CD14-positive monocyte (primary cell): Measurements from ENCODE around the gene CSTPP1. TPM values are rescaled to one million over a fixed set of nuclear protein-coding genes. Genes with fewer than 3 reads are reported as not detected.

Experiments used
- DNase-seq, 3 donors: peaks; one replicate each; pipeline ENCODE4 v3.0.0-alpha.2; 2011 to 2022
- H2AFZ ChIP-seq: 2 replicates; pipeline ENCODE4 v1.6.0; 2012; ENCODE audit warnings: mild to moderate bottlenecking, low read depth, low read length, inconsistent platforms; ENCODE audit not compliant: insufficient read depth, poor library complexity, severe bottlenecking
- H3K27ac ChIP-seq, 2 donors: 1 replicate in 1 of 2; 2 replicates in 1 of 2; pipeline ENCODE4 v1.5.1; 2012 to 2013; ENCODE audit warnings: low read length in 2 of 2, control low read depth in 1 of 2, inconsistent platforms in 1 of 2, low read depth in 1 of 2, mild to moderate bottlenecking in 1 of 2
- H3K27me3 ChIP-seq, 2 donors: one replicate each; pipeline versions ENCODE4 v1.6.0 to v1.6.1; 2011 to 2013; ENCODE audit warnings: low read length in 2 of 2; ENCODE audit not compliant: control insufficient read depth in 2 of 2, insufficient read depth in 2 of 2
- H3K36me3 ChIP-seq, 2 donors: replicated peaks in 1 of 2; 1 replicate in 1 of 2; 2 replicates in 1 of 2; pipeline versions ENCODE4 v1.5.1 to v1.6.1; 2012 to 2013; ENCODE audit warnings: low read length in 2 of 2, control low read depth in 1 of 2, inconsistent platforms in 1 of 2, mild to moderate bottlenecking in 1 of 2; ENCODE audit not compliant: insufficient read depth in 2 of 2, control insufficient read depth in 1 of 2
- H3K4me1 ChIP-seq, 2 donors: 1 replicate in 1 of 2; 2 replicates in 1 of 2; pipeline versions ENCODE4 v1.5.1 to v1.6.1; 2012 to 2013; ENCODE audit warnings: low read length in 2 of 2, control low read depth in 1 of 2, inconsistent platforms in 1 of 2, mild to moderate bottlenecking in 1 of 2, moderate library complexity in 1 of 2; ENCODE audit not compliant: insufficient read depth in 2 of 2, control insufficient read depth in 1 of 2
- H3K4me2 ChIP-seq: replicated peaks from 2 replicates; pipeline ENCODE3; 2012; ENCODE audit warnings: low read length, moderate library complexity, mild to moderate bottlenecking; ENCODE audit not compliant: poor library complexity, severe bottlenecking; ENCODE audit errors: extremely low read depth
- H3K4me3 ChIP-seq, 3 experiments: fragments of 200-600 bp in 1 of 3; sonication (generic) in 1 of 3; replicated peaks in 1 of 3; 1 replicate in 2 of 3; 2 replicates in 1 of 3; pipeline ENCODE4 v1.5.1; 2011 to 2013; ENCODE audit warnings: low read length in 3 of 3, mild to moderate bottlenecking in 3 of 3, control low read depth in 2 of 3, low read depth in 2 of 3, inconsistent platforms in 1 of 3, moderate library complexity in 1 of 3
- H3K79me2 ChIP-seq: 2 replicates; pipeline ENCODE4 v1.6.0; 2012; ENCODE audit warnings: mild to moderate bottlenecking, control low read depth, inconsistent platforms, low read length, moderate library complexity; ENCODE audit not compliant: insufficient read depth
- H3K9ac ChIP-seq: 2 replicates; pipeline ENCODE4 v1.6.0; 2017; ENCODE audit warnings: low read length, mild to moderate bottlenecking; ENCODE audit not compliant: insufficient read depth, poor library complexity, severe bottlenecking
- H3K9me3 ChIP-seq, 2 donors: replicated peaks in 1 of 2; 1 replicate in 1 of 2; 2 replicates in 1 of 2; pipeline versions ENCODE4 v1.5.1 to v1.6.1; 2012 to 2013; ENCODE audit warnings: low read length in 2 of 2, control low read depth in 1 of 2; ENCODE audit not compliant: control insufficient read depth in 1 of 2, insufficient read depth in 1 of 2
- H4K20me1 ChIP-seq: 2 replicates; pipeline ENCODE4 v1.6.0; 2012; ENCODE audit warnings: mild to moderate bottlenecking, low read length, control low read depth, moderate library complexity; ENCODE audit not compliant: insufficient read depth
- H3K27ac Mint-ChIP-seq, 7 donors: one replicate each; pipeline ENCODE4 v1.8.0; 2020; ENCODE audit warnings: mild to moderate bottlenecking in 7 of 7, mixed read lengths in 7 of 7, moderate library complexity in 6 of 7, inconsistent platforms in 2 of 7
- H3K27me3 Mint-ChIP-seq, 3 donors: one replicate each; pipeline ENCODE4 v1.8.0; 2021 to 2022; ENCODE audit warnings: low read depth in 3 of 3, mild to moderate bottlenecking in 3 of 3, mixed read lengths in 3 of 3, moderate library complexity in 3 of 3, inconsistent platforms in 1 of 3
- H3K36me3 Mint-ChIP-seq, 2 donors: one replicate each; pipeline ENCODE4 v1.8.0; 2020; ENCODE audit warnings: mixed read lengths in 2 of 2, inconsistent platforms in 1 of 2, mild to moderate bottlenecking in 1 of 2
- H3K4me1 Mint-ChIP-seq: one replicate; pipeline ENCODE4 v1.8.0; 2020; ENCODE audit warnings: mild to moderate bottlenecking, mixed read lengths
- H3K4me3 Mint-ChIP-seq, 2 donors: one replicate each; pipeline ENCODE4 v1.8.0; 2020; ENCODE audit warnings: mild to moderate bottlenecking in 2 of 2, mixed read lengths in 2 of 2, moderate library complexity in 1 of 2
- H3K9me3 Mint-ChIP-seq, 7 donors: one replicate each; pipeline ENCODE4 v1.8.0; 2020 to 2022; ENCODE audit warnings: mixed read lengths in 7 of 7, mild to moderate bottlenecking in 6 of 7, moderate library complexity in 6 of 7, inconsistent platforms in 2 of 7
- CTCF ChIP-seq: fragments of 200-600 bp; IDR thresholded peaks from one replicate; pipeline ENCODE4 v1.8.0; 2022; ENCODE audit warnings: antibody characterized with exemption, mild to moderate bottlenecking
- WGBS: methylation state at CpG from one replicate; pipeline ENCODE4 v1.1.5; 2013; ENCODE audit warnings: missing lambda C conversion rate; ENCODE audit not compliant: insufficient coverage; 5-methylcytosine and 5-hydroxymethylcytosine counted together
- intact Hi-C, 2 donors: fragments of 100-400 bp; cut with micrococcal nuclease; formaldehyde crosslinking; loops; one replicate each; pipeline versions ENCODE4 v1.15.0 to v1.15.1; 2023
- polyA plus RNA-seq, 3 donors: library from polyadenylated mRNA; depleted of rRNA in 1 of 3; unstranded in 2 of 3; stranded (reverse) in 1 of 3; fragments of 300-500 nt in 2 of 3; fragments of >200 nt in 1 of 3; fragmentation: Illumina TruSeq in 2 of 3; gene quantifications; 1 replicate in 2 of 3; 2 replicates in 1 of 3; pipeline ENCODE4 v1.2.3, GENCODE V29; 2012 to 2021

CSTPP1 gene
- polyA plus RNA-seq, 3 donors: 4.5 to 6.5 (median 5.9) TPM

DNA sequence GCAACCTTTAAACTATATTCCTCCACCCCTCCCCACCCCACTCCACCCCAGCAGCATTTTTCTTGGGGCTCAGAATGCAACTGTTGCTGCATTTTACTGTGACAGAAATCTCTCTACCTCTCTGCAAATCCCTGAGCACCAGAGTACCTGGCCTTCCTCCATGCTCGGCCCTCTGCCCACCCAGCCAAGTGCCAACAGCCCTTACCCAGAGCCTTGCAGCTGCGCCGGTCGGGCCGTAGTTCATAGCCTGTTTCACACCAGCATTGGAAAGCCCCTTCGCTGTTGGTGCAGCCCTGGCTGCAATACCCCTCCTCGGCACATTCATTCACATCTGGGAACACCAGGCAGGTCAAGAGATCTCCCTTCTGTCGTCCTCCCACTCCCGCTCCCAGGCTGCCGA lies 41.6 kb upstream of the CSTPP1 start:
- no peak for DNase-seq
- no peaks in the 10 kb centered on the region for H3K4me1 Mint-ChIP-seq
- 88% methylated on average over 1 of the region's 10 CpGs for WGBS
- no peak overlapping the region for H3K4me2 ChIP-seq
- H3K36me3 ChIP-seq: no peaks in the 10 kb centered on the region
- no peak for TF ChIP-seq CTCF
- peaks cover 0 to 3% (median 0%) of the 10 kb centered on the region in 7 donors for H3K9me3 Mint-ChIP-seq
- H3K4me3 Mint-ChIP-seq: no peak overlapping the region
- no peaks in the 10 kb centered on the region for H3K9me3 ChIP-seq
- H3K36me3 Mint-ChIP-seq: no peaks in the 10 kb centered on the region
- H3K79me2 ChIP-seq: no peaks in the 10 kb centered on the region
- no peak overlapping the region for H3K9ac ChIP-seq
- intact Hi-C loops: no loop called here
- H3K27ac Mint-ChIP-seq: peak overlapping the region in 1 of 7 donors; percentile 27
- no peaks in the 10 kb centered on the region for H3K27me3 ChIP-seq
- H3K27ac ChIP-seq: no peak overlapping the region
- no peaks in the 10 kb centered on the region for H3K27me3 Mint-ChIP-seq
- H3K4me3 ChIP-seq: no peak overlapping the region
- no peaks in the 10 kb centered on the region for H4K20me1 ChIP-seq
- H2AFZ ChIP-seq: no peak overlapping the region
- no peaks in the 10 kb centered on the region for H3K4me1 ChIP-seq

DNA sequence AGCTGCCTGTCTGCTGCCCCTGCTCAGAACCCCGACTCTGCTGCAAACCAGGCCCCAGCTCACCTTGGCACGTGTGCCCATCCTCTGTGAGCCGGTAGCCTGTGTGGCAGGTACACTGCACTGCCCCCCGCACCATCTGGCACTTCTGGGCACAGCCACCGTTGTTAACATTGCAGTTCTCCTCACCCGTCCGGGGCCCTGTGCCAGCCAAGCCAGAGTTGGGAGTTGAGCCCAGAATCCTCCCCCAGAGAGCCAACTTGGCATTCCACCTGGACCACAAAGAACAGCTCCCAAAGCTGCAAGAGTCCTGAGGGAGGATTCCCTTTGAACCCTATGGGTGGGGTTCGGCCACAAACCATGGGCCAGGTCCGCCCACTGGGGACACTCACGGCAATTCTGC lies 40.7 kb upstream of the CSTPP1 start:
- Histone ChIP-seq H3K9ac (no peak overlapping the region), H3K9me3 (no peaks in the 10 kb centered on the region)

More for the DNA sequence above, 40.7 kb upstream of the CSTPP1 start:
- no peak overlapping the region for H3K4me2 ChIP-seq
- intact Hi-C loops: no loop called here
- peaks cover 0 to 2% (median 2%) of the 10 kb centered on the region in 3 donors for H3K27me3 Mint-ChIP-seq
- H3K4me3 Mint-ChIP-seq: no peak overlapping the region
- H2AFZ ChIP-seq: no peak overlapping the region
- no peaks in the 10 kb centered on the region for H3K36me3 Mint-ChIP-seq
- H3K79me2 ChIP-seq: no peaks in the 10 kb centered on the region
- no peaks in the 10 kb centered on the region for H3K36me3 ChIP-seq
- no peaks in the 10 kb centered on the region for H3K4me1 Mint-ChIP-seq
- no peak overlapping the region for H3K27ac ChIP-seq
- WGBS: 94% methylated on average over 10 of the region's 10 CpGs
- H3K4me3 ChIP-seq: no peak overlapping the region
- DNase-seq: no peak
- no peak overlapping the region for H3K27ac Mint-ChIP-seq
- no peaks in the 10 kb centered on the region for H4K20me1 ChIP-seq
- no peaks in the 10 kb centered on the region for H3K27me3 ChIP-seq
- TF ChIP-seq CTCF: no peak
- H3K4me1 ChIP-seq: no peaks in the 10 kb centered on the region
- H3K9me3 Mint-ChIP-seq: peaks cover 0 to 3% (median 0%) of the 10 kb centered on the region in 7 donors
